GM19023 (cell line): ENCODE data around the gene TMEM91.
A peak's percentile ranks its signal among the peaks of the same experiment; 100 is the strongest.
"Not testable (repeated sequence)": the region's sequence is repeated elsewhere in the genome, so short reads cannot be mapped to it uniquely, and the experiment has no call there.

ENCODE experiments used
- ATAC-seq: cut with Tn5 transposase; IDR thresholded peaks from one replicate; pipeline ENCODE4 v1.9.1; 2021; ENCODE audit warnings: mild to moderate bottlenecking, moderate library complexity; ENCODE audit not compliant: unreplicated experiment

TMEM91 gene

GRCh38 chr19:41376241-41376997 is at the start of gene TMEM91:
Gene TMEM91 (plus strand): TSS chr19:41376533. CDS start chr19:41378310, 1,777 bp downstream.
- ATAC-seq: no peak

DNA sequence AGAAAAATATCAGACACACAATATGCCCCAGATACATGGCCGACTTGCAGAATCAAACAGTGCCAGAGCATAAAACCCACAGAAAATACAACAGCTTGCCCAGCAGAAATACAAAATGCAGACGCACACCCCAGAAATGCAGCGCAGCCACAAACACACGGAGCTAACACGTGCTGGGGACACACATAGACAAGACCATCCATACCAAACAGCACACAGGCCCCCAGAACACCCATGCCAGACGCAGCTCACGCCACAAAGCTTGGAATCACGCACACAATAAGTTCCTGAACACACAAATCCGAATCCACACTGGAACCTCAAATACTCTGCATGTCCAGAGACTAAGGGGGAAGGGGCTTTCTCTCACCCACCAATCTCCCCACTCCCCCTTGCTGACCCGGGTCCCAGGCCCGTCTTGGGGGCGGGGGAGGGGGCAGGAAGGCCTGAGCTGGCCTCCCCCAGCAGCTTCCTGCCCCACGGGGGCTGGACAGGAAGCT is 49.2 kb upstream of the TMEM91 start:
- ATAC-seq: no peak

DNA sequence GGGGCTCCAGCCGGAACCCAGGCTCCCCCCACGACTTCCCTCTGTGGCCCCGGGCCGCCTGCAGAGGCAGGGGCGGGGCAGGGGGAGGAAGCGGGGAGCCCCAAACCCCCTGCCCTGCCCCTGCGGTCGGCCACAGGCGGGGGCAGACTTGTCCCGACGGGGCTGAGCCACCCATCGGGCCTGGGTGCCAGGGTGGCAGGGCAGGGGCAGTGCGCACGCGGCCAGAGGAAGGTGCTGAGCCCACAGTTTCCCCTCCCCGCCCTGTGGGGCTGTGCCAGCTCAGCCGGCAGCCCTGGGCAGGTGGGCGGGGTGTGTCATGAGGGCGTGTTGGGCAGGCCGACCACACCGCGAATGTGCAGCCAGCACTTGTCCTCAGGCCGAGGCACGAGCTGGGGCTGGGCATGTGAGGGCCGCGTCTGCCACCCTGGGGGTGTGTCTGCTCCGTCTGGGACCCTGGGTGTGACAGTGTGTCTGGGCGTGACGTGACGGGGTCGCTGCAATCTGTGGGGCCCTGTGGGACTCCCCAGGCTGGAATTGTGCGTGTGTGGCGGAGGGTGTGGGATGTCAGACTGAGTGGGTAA is 48.7 kb upstream of the TMEM91 start:
- peak; percentile 48 for ATAC-seq

- ATAC-seq: no peak
Observed at GRCh38 chr19:41328157-41328841, 48.0 kb upstream of the TMEM91 start.

GRCh38 chr19:41328842-41329225 is 47.5 kb upstream of the TMEM91 start:
- no peak for ATAC-seq

DNA sequence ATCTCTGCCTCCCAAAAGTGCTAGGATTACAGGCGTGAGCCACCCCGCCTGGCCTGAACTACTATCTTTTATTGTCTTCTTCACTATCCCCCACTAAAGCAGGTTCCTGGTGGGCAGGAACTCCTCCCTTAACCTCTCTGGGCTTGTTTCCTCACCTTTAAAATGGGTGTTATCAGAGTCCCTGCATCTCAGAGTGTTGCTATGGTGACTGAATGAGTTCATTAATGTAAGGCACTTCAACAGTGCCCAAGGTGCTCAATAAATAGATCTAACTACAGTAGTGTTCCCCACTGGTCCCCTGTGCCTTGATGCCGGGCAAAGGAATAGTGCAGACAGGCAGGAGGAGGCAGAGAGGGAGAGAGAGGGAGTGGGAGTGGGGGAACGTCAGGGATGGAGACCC is 45.9 kb upstream of the TMEM91 start:
- no peak for ATAC-seq

- ATAC-seq: no peak
Observed at GRCh38 chr19:41330946-41331678, 45.2 kb upstream of the TMEM91 start.

DNA sequence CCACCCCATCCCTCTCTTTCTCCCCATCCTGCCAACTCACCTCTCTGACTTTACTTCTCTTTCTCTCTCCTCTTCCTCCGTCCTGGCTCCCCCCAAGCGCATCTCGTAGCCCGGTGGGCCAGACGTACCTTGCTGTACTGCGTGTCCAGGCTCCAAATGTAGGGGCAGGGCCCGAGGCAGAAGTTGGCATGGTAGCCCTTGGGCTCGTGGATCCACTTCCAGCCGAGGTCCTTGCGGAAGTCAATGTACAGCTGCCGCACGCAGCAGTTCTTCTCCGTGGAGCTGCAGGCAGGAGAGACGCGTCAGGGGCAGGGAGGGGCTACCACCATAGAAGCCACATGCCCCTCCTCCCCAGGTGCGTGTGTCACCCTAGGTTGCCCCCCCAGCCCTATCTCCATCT is 44.3 kb upstream of the TMEM91 start:
- ATAC-seq: no peak

DNA sequence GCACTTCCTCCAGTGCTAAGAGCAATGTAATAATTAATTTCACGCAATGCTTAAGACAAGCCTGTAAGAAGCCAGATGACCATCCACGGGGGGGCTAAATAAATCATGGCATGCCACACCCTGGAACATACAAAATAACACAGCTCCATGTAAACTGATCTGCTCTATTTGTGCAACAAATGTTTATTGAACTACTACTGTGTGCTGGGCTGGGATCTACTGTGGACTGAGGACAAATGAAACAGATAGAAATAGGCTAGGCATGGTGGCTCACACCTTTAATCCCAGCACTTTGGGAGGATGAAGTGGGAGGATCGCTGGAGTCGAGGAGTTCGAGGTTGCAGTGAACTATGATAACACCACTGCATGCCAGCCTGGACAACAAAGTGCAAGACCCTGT is 43.9 kb upstream of the TMEM91 start:
- no peak for ATAC-seq

GRCh38 chr19:41334793-41335192 is 41.5 kb upstream of the TMEM91 start:
- no peak for ATAC-seq

DNA sequence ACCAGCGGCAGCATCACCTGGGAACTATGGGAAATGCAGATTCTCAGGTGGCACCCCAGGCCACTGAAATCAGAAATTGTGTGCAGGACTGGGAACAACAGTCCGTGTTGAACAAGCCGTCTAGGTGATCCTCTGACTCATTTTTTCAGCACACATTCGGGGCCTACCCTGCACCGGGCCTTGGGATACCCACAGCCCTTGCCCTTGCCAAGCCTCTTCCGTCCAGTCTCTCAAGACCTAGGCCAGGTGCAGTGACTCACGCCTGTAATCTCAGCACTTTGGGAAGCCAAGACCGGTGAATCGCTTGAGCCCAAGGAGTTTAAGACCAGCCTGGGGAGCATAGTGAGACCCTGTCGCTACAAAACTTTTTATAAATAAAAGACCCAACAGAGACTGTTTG is 40.9 kb upstream of the TMEM91 start:
- ATAC-seq: no peak

DNA sequence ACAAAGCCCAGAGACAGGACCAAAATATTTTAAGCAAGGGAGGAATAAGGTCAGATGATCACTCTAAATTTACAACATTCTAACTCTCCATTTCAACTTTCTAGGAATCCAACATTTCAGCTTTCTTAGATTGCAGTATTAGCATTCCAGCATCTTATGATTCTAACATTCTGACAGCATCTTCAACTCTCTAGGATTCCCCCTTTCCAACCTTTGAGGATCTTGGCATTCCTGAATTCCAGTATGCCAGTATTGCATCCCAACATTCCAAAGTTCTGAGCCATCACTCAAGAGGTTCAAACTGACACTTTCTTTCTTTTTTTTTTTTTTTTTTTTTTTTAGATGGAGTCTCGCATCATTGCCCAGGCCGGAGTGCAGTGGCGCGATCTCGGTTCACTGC is 36.4 kb upstream of the TMEM91 start:
- no peak for ATAC-seq

- no peak for ATAC-seq
Observed at GRCh38 chr19:41341669-41342490, 34.5 kb upstream of the TMEM91 start.

DNA sequence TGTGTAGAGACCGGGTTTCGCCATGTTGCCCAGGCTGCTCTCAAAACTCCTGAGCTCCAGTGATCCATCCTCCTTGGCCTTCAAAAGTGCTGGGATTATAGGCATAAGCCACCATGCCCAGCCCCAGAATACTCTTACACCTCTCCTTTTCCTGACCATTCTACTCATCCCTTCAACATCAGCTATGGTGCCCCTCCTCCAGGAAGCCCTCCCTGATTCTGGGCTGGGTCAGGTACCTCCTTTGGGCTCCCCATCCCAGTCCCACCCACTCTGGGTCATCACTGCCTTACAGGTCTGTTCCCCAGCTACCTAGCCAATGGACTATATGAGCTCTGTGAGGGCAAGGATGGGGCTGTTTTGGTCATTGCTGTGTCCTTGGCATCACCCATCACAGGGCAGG is 32.2 kb upstream of the TMEM91 start:
- no peak for ATAC-seq

- not testable (repeated sequence) for ATAC-seq
Observed at GRCh38 chr19:41346916-41347315, 29.4 kb upstream of the TMEM91 start.

- no peak for ATAC-seq
Observed at GRCh38 chr19:41350735-41351338, 25.5 kb upstream of the TMEM91 start.

DNA sequence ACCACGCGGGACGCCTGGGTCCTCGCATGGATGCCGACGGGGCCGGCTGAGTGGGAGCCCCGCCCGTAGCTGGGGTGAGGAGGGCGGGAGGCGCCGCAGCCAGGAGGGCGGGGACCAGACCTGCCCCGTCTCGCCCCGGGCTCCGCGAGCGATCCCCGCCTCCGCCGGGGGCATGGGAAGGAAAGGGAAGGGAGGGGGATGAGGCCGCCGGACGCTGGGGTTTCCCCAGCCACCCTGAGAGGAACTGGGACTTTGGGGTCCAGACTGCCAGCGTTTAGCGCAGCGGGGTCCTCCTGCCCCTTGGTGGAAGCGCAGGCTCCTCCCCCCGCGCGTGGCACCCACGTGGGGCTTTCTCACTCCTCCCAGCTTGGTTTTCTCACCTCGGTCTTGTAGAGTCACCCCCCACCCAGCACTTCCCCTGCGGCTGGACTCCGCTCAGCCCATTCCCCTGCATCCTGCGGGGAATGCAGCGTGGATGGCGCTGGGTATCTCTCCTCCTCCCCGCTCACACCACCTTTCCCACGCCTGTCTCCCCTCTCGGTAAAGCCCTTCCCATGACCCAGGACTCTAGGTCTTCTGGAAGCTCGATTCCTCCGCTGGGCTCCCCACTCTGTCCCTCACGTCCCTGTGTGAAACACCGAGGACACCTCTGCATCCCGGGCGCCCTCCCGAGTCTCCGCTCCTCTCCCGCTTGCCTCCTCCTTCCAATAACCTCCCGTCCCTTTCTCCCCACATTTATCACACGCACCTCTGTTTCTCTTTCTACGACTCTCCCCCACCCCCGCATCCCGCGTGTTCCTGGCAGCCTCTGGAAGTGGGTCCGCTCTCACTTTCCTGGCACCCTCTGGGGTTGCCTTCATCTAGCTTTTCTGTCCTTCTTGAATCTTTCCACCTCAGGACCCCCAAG is 24.7 kb upstream of the TMEM91 start:
- peak; percentile 41 for ATAC-seq

- ATAC-seq: no peak
Observed at GRCh38 chr19:41352279-41352608, 24.1 kb upstream of the TMEM91 start.
